Measurements from ENCODE around the gene DNPH1. TPM values are rescaled to one million over a fixed set of nuclear protein-coding genes. Genes with fewer than 3 reads are reported as not detected.

Gene DNPH1
- total and polyA plus RNA-seq, 2 donors (not counting 3 experiments of a cell fraction or from before 2014, with no cell fraction given), result 37.7 to 120 TPM

- H3K9ac ChIP-seq (replicated peaks; ENCODE audit: extremely low read depth, insufficient read depth, low read length), result no peak overlapping the region
- dilution Hi-C loops (cut with MboI; ENCODE audit: extremely low pct_ligation_motif_present, low sequenced_read_pairs) (no loop called here), intact Hi-C loops (cut with micrococcal nuclease) (no loop called here)
- no peak overlapping the region for H3K27ac ChIP-seq (ENCODE audit: insufficient read depth, low read depth, low read length)
- no peak for FAIRE-seq
- no TSS peak for BruUV-seq (replicated peaks)
- H3K4me3 ChIP-seq (replicated peaks in 1 of 3; ENCODE audit: insufficient read depth in 1 of 3, low read depth in 1 of 3, low read length in 3 of 3), result no peak overlapping the region
- H3K79me2 ChIP-seq (ENCODE audit: control insufficient read depth, insufficient read depth, low read length), result peaks cover 2% of the 10 kb centered on the region
- POLR2A ChIA-PET, result no interaction called here
- no peak overlapping the region for H2AFZ ChIP-seq (ENCODE audit: low read depth, low read length)
- H3K27me3 ChIP-seq (ENCODE audit: control insufficient read depth in 2 of 2, insufficient read depth in 2 of 2, low read length in 2 of 2), result no peaks in the 10 kb centered on the region
- H3K4me1 ChIP-seq (ENCODE audit: control insufficient read depth, extremely low read depth, insufficient read depth, low read length), result peaks cover 13% of the 10 kb centered on the region
- TF ChIP-seq MYC (IDR thresholded peaks at IDR 0.05; ENCODE audit: low read depth, low read length) (no peak), POLR2AphosphoS5 (IDR thresholded peaks at IDR 0.05; ENCODE audit: insufficient read depth, low read depth, low read length) (no peak), JUN (IDR thresholded peaks at IDR 0.05; ENCODE audit: borderline replicate concordance, insufficient read depth, insufficient read length, low read depth) (no peak), POLR2A (IDR thresholded peaks at IDR 0.05; ENCODE audit: low read depth, low read length) (no peak), FOS (IDR thresholded peaks at IDR 0.05; ENCODE audit: borderline replicate concordance, insufficient read depth, low read length) (no peak), EZH2 (IDR thresholded peaks at IDR 0.05; ENCODE audit: borderline replicate concordance, low read depth, low read length, severe bottlenecking) (no peak), MAX (IDR thresholded peaks at IDR 0.05; ENCODE audit: insufficient read depth, insufficient read length) (no peak), CTCF (IDR thresholded peaks at IDR 0.05; ENCODE audit: extremely low read depth in 1 of 2, insufficient read depth in 1 of 2, low read depth in 1 of 2, low read length in 2 of 2) (no peak), GATA2 (IDR thresholded peaks at IDR 0.05; ENCODE audit: insufficient read depth, insufficient read length, low read depth, low read length) (no peak)
- no peak for DNase-seq (ENCODE audit: low read depth, low spot score)
- CTCF ChIA-PET, result no interaction called here
- no peak overlapping the region for H3K4me2 ChIP-seq (ENCODE audit: insufficient read depth, low read length)
- no peaks in the 10 kb centered on the region for H4K20me1 ChIP-seq (replicated peaks; ENCODE audit: control insufficient read depth, extremely low read depth, insufficient read depth, low read length)
- H3K9me1 ChIP-seq (replicated peaks; ENCODE audit: control insufficient read depth, extremely low read depth, insufficient read depth, low read length), result no peaks in the 10 kb centered on the region
- H3K36me3 ChIP-seq (ENCODE audit: control insufficient read depth in 2 of 2, extremely low read depth in 1 of 2, insufficient read depth in 2 of 2, low read length in 2 of 2), result peaks cover 3 to 20% of the 10 kb centered on the region in 2 experiments
- no peaks in the 10 kb centered on the region for H3K9me3 ChIP-seq (replicated peaks; ENCODE audit: control insufficient read depth, insufficient read depth, low read length)
Measured at GRCh38 chr6:43186706-43187105, 42.6 kb downstream of the DNPH1 start.
